GM21447 (cell line): ENCODE data around the gene KCNG2.

ENCODE experiments used
- ATAC-seq: cut with Tn5 transposase; IDR thresholded peaks from one replicate; pipeline ENCODE4 v1.9.1; 2021; ENCODE audit not compliant: unreplicated experiment

KCNG2 gene

DNA sequence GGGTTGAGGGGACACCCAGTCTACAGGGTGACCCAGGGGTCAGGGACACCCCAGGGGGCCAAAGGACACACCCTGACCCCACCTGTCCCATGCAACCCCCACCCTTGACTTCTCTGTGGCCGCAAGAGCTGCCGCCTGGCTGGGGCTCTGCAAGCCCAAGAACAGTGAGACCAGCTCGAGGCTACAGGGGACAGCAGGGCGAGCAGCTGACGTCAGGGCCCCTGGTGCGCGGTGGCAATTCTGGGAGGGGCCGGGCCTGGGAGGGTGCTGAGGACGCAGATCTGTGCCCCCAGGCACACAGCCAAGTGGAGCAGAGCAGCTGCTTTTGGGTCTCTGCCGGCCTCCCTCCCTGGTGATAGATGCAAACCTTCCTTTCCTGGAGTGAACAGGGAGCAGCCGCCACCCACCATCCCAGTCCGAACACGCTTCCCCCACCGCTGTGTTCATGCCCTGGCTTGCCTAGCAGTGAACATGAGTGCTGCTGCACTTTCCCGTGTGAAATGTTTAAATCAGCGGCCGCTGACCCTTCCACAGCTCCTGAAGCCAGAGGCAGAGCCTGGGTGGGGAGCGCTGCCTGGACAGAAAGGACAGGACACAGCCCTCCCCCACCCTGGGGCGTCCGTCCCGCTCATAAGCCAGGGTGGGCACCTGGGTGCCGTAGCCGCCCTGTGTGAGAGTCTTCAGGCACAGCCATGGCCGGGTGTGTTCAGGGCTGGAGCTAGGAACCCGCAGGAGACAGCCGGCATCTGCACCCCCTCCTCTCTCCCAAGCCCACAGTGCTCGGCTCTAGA is 106.8 kb downstream of the KCNG2 start:
- ATAC-seq: no peak

DNA sequence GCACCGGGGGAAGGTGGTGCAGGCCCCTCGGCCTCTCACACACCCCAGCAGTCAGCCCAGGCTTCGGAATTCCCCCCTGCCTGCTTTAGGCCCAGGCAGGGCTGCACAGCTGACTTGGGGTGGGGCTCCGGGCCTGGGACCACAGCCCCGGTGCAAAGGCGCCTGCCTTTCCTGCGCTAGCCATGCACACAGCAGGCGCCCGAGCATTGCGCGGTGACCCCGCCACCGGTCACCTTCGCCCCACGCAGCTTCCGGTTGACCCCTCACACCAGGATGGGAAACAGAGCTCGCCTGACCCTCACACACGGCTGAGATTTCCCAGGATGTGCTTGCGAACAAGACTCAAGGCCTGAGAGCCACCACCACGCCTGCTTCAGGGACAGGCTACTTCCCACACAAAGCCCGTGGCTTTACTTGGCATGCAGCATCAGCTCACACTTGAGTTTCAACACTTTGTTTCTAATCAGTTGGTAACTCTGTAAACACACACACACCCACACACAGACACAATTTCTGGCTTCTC is 107.7 kb downstream of the KCNG2 start:
- ATAC-seq: no peak

DNA sequence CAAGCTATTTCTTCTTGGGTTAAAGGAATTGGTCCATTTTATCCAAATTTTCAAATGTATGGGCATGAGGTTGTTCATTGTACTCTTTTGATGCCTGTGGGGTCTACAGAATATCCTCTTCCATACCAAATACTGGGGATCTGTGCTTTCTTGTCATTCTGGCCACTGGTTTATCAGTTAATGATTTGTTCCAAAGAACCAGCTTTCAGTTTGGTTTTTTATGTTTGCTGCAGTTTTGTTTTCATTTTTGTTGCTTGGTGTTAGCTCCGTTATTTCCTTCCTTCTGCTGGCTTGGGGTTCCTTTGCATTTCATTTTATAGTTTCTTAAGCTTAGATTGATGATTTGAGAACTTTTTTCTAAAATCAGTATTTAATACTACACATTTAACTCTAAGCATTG is 108.3 kb downstream of the KCNG2 start:
- no peak for ATAC-seq

DNA sequence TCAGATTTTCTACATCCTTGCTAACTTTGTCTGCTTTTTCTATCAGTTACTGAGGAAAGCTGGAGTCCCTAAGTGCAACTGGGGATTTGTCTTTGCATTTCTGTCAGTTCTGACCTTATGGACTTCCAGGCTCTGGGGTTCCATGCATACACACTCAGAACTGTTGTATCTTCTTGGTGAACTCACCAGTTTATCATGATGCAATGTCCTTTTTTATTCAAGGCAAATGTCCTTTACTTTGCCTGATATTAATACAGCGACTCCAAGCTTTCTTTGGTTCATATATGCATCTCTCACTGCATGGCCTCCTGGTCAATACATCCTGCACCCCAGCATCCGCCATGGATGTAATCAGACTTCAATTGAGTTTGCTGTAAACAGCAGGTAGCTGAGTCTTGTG is 109.0 kb downstream of the KCNG2 start:
- ATAC-seq: no peak

DNA sequence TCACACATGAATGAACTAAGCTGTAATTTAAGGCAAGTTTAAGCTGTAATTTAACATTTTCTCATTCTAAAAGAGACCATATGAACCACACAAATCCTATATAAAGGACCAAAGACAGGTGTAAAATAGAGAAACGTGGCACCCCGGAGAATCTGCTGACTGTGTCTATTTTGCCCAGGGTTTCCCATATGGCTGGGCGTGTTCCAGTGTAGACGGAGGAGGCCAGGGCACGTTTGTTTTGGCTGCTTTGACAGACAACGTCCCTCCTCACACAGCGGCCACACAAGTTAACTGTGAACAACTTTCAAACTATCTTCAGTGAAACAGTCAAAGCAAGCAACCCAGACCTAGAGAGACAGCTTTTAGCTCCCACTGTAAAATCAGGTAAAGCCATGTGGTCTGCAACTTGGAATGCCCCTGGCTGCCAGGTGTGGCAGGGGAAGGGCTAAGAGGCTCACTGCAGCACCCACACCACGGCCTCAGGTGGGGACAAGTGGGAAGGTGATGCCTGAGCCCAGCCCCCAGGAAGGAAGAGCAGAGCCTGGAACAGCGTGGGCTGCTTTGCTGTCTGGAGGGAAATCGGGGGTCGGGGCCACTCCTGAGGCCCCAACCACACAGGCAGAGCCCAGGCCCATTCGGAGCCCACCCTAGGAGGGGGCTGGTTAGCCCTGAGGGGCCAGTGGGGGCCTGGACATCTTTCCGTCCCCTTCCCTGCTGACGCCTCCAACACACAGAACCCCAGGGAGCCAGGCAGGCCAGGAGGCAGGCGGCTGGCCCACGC is 113.0 kb downstream of the KCNG2 start:
- no peak for ATAC-seq

DNA sequence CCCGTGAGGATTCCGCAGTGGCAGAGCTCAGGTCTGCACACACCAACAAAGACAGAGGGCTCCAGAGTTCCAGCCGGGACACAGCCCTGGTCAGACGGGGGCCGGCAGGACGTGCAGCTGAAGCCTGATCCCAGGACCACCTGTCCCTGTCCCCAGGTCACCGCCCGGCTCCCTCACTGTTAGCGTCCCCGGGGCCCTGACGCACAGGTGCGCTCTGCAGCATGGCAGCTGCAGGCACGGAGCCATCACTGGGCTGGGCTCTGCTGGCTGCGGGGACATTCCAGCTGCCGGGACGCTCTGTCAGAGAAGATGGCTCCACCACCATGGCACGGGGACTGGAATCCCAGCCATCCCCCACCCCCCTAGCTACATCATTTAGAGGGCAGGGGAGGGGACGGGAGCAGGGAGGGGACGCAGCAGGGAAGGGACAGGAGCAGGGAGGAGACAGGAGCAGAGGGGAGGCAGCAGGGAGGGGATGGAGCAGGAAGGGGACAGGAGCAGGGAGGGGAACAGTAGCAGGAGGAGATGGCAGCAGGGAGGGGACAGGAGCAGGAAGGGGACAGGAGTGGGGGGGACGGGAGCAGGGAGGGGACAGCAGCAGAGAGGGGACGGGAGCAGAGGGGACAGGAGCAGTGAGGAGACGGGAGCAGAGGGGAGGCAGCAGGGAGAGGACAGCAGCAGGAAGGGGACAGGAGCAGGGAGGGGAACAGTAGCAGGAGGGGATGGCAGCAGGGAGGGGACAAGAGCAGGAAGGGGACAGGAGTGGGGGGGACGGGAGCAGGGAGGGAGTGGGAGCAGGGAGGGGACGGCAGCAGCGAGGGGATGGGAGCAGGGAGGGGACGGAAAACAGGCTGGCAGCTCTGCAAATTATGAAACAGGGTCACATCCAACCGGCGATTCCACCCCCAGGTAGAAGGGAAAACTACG is 113.9 kb downstream of the KCNG2 start:
- ATAC-seq: no peak

DNA sequence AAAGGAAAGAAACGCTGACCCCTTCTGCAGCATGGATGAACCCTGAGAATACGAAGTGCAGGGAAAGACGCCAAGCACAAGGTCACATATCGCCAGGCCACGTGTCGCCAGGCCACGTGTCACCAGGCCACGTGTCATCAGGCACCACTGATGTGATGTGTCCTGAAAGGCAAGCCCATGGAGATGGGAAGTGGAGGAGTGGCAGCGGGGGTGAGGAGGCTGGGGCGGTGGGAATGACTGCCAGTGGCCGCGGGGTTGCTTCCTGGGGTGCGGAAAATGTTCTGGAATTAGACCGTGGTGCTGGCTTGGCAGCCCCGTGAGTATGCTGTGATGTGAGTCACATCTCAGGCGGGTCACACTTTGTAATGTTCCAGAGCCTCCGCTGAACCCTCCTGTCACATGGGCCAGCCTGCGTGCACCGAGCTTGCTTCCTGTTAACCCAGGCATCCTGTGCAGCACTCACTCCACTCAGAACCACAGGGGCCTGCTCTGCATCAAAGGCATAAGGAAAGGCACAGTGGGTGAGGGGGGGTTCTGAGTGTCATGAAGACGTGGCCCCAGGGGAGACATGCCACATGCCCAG is 114.8 kb downstream of the KCNG2 start:
- ATAC-seq: no peak

DNA sequence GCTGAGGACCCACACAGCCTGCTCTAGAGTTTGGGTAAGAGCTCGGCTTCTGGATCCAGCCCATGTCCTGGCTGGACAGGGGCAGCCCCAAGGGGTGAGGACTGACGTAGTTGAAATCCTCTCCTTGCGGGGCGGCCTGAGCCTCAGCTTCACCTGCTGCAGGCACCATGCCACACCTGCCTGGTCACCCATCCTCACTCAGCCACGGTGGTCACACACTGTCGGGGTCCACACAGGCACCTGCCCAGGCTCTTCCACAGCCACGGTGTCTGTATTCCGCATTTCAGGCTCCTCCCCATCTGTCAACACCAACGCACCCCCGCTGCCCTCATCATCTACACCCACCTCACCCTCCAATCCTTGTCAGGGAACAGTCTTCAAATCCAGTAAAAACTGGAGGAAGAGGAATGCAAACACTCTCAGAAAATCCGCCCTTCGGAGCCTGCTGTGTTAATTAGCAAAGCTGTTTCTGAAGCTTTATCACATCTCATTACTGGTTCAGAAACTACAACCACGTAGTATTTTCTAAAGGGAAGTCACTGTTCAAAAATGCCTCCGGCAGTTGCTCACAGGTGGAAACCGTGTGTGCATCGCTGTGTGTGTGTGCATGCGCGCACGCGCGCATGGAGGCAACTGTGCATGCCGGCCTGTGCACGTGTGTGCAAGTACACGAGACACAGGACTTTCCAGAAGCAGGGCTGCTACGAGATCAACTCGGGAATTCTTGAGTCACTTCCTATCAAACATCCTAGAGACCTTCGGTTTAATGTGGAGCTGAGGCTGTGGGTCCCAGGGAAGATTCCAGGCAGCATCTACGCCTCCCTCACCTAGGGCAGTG is 115.5 kb downstream of the KCNG2 start:
- ATAC-seq: no peak

DNA sequence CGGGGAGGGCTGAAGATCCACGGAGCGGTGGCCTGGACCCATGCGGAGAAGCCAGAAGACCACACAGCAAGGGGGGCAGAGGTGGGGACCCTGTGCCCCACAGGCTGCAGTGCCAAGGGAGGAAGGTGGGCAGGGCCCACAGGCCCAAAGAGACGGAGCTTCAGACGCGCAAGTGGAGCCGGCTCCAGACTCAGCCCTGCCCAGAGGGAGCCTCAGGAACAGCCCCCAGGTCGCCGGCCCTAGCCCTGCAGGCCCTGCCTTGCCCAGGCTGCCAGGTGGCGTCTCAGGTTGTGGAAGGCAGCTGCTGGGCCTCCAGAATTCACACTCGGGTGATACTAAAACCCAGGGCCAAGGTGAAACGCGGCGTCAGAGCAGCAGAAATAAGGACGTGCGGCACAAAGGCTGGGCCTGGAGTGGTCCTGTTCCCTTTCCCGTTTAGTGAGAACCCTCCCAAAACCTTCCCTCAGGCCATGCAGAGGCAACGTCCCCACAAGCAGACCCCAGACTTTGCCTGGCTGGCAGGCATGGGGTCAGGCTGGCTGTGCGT is 116.9 kb downstream of the KCNG2 start:
- no peak for ATAC-seq

DNA sequence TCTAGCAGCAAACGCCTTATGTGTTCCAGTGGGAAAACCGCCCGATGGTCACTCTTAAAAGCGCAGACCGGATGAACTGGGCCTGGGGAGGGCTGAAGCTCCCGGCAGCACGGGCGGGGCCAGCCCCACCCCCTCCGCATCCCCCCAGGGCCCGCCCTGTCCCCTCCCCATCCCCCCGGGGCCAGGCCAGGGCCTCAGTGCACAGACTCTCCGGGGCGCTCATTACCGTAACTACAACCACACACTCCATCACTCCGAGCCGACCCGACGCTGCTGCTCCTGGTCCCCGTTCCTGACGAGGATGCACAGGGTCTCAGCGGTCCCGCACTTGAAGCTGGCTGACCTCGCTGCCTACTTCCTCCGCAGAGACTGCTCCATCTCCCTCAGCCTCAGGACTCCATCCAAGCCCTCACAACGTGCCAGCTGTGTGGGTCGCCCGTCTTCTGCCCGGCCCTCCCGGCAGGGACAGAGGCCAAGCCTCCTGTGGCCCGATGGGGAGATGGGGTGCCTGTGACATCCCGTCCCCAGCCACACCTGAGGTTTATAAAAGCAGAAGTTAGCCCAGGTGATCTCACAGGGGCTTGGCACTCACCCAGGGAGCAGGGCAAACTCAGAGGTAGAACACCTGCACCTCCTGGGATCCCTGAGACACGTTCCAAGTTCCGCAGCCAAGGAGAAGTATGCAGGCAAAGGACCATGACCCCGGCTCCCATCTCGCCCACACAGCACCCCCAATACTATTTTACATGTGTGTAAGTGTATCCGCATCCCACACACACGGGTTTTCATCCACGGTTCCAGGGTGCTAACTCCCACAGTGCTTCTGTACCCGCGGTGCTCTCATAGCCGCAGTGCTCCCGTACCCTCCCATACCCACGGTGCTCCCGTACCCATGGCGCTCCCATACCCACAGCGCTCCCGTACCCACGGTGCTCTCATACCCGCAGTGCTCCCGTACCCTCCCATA is 117.7 kb downstream of the KCNG2 start:
- no peak for ATAC-seq

DNA sequence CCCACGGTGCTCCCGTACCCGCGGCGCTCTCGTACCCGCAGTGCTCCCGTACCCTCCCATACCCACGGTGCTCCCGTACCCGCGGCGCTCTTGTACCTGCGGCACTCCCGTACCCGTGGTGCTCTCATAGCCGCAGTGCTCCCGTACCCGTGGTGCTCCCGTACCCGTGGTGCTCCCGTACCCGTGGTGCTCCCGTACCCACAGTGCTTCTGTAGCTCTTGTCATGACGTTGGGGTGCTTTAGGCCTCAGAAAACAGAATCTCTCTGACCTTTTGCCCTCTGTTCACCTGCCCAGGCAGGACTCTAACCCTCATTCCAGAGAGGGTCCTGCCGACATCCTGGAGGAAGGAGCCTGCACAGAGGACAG is 118.4 kb downstream of the KCNG2 start:
- no peak for ATAC-seq

DNA sequence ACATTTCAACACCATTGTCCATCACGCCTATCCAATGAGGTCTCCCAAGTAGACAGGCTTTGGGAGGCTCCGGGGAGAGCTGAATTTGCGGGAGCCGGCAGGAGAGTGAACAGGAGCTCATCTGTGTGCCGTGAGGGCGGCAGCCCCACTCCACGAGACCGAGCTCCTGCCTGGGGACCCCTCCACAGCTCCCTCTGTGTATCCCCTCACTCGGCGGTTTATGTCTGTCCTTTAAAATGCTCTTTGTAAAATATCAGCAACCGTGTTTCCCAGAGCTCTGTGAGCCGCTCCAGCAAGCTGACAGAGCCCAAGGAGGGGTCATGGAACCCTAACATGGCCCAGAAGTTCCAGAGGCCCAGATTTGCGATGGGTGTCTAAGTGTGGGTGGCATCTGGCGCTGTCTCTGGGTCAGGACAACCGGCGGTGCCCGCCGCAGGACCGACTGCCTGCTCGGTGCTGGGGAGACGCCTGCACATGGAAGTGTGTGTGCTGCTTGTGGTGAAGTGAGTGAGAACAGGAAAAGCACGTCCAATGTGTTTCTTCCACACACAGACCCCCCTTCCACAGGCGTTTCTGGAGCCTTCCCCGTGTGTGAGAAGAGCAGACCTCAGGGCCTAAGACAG is 118.9 kb downstream of the KCNG2 start:
- ATAC-seq: no peak

DNA sequence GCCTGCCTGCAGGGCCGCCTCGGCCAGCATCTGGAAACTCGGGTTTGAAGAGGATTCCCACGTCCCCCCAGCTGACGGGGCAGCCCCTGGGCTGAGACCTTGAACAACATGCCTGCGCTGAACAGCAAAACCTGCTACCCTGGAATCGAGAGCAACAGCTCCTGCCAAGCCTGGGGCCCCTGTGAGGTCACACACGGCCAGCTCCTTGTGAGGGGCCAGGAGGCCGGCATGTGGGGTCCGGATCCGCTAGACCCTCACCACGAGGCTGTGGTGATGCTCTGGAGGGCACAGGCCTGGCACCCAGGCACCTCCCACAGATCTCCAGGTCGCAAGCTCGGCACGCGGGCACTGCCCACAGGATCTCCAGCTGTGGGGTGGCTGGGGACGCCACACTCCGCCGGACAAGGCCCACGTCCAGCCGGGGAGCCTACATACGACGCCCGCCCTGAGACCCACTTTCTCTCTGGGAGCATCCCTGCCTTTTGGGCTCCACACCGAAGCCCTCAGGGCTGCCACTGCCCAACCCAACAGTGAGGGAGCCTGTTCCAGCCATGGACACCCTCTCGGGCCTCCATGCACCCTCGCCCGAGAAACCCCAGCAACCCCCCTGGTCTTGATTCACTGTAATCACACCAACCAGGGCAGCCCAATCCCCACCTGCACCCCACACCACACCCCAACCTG is 119.6 kb downstream of the KCNG2 start:
- no peak for ATAC-seq

DNA sequence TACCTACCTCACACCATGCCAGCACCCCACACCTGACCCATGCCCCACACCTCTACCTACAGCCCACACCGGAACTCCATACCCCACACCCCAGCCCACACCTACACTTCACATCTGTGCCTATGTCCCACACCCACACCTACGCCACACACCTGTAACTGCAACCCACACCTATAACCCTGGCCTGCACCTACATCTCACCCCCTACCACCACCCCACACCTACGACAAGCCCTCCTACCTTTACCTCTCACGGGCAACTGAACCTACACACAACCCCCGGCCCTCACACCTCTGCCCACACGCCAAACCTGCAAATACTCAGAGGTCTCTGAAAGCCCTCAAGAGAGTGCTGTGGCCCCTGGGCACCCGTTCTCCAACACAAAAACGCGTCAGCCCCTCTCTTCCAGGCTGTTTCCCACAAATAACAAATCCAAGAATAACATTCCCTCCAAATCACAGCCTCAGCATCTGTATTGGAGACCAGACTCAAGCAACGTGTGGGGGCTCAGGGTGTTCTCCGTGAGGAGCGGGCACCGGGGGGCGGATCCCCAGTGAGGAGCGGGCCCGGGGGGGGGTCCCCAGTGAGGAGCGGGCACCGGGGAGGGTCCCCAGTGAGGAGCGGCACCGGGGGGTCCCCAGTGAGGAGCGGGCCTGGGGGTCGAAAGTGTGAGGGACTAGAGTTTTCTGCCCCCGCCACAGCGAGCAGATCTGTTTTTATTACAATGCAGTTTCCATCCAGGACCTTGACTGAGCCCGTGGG is 120.3 kb downstream of the KCNG2 start:
- no peak for ATAC-seq

DNA sequence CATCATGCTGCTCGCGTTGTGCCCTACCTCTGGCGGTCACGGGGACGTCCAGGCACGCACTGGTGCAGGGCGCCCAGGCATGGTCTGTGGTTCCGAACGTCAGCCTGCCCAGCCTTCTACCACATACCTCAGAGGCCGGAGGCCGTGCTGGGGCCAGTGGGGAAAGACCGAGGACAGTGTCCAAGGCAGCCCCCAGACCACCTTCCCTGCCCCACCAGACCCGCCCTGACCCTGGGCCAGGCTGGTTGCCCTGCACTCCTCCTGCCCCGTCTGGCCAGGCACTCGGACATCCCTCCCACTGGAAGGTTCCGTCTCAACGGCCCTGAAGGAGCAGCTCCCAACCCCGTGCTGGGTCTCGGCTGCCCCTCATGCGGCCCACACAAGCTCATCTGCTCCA is 120.9 kb downstream of the KCNG2 start:
- no peak for ATAC-seq

DNA sequence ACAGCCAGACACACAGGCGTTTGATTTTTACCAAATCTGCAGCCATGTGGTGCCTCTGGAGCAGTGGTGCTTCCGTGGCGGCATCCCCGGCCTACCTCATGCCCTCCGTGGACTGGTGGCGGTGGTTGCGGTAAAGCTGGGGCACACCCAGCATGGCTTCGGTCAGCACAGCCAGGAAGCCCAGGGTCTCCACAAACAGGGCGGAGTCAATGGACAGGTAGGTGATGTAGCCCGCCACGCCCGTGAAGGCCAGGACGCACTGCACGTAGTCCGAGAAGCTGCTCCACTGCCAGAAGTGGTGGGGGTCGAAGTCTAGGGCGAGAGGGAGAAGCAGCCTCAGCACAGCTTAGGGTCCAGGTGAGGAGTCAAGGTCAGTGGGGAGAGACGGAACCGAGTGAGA is 121.4 kb downstream of the KCNG2 start:
- ATAC-seq: no peak
